ENCODE data around the gene ARL3.

GRCh38 chr10:102761981-102762380 is 47.8 kb upstream of the ARL3 start:
- TF ChIP-seq, protein P1, sequence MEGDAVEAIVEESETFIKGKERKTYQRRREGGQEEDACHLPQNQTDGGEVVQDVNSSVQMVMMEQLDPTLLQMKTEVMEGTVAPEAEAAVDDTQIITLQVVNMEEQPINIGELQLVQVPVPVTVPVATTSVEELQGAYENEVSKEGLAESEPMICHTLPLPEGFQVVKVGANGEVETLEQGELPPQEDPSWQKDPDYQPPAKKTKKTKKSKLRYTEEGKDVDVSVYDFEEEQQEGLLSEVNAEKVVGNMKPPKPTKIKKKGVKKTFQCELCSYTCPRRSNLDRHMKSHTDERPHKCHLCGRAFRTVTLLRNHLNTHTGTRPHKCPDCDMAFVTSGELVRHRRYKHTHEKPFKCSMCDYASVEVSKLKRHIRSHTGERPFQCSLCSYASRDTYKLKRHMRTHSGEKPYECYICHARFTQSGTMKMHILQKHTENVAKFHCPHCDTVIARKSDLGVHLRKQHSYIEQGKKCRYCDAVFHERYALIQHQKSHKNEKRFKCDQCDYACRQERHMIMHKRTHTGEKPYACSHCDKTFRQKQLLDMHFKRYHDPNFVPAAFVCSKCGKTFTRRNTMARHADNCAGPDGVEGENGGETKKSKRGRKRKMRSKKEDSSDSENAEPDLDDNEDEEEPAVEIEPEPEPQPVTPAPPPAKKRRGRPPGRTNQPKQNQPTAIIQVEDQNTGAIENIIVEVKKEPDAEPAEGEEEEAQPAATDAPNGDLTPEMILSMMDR (IDR thresholded peaks at IDR 0.05; ENCODE audit: low read depth, low read length), result no peak
- TF ChIP-seq POLR2A (IDR thresholded peaks at IDR 0.05; ENCODE audit: extremely low read depth, insufficient read length) (no peak), MAX (IDR thresholded peaks at IDR 0.05; ENCODE audit: low read depth, low read length) (no peak)

All from NB4 (cell line).